GM08714 (cell line): ENCODE measurements around the gene OPRL1.

Source experiments
- H3K4me3 ChIP-seq: fragments of 200-500 bp; sonication (Bioruptor generic); 2 replicates; pipeline ENCODE4 v1.5.1; 2014; ENCODE audit warnings: mild to moderate bottlenecking, low read length, inconsistent platforms
- ZNF274 ChIP-seq: IDR thresholded peaks from 2 replicates; pipeline ENCODE4 v1.6.1; 2012; ENCODE audit warnings: mild to moderate bottlenecking, low read depth, low read length

OPRL1 gene

DNA sequence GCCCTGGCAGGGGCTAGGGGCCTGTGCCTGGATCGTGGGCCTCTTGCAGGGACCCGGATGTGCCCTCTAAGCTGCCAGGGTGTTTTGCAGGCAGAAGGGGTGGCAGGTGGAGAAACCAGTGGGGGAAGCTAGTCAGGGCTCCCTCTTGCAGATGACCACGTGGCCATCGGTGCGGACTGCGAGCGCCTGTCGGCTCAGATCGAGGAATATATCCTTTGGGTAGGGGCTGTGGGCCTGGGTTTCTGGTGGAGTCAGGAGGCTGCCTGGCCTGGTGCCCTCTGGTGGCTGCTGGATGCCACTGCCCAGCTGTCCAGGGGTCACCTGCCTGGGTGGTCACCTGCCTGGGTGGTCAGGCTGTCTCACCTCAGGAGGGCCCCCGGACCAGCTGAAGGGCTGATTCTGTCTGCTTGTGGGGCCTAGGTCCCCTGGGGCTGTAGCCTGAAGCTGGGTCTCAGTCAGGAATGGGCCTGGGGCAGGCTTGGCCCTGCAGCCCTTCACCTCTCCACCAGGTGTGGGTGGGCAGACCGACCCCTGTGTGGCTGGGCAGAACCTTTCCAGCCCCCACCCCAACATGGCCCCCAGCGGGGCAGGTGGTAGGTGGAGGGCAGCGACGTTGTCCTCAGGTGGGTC is 10.2 kb upstream of the OPRL1 start:
- no peak for TF ChIP-seq ZNF274
- no peak overlapping the region for H3K4me3 ChIP-seq

GRCh38 chr20:64070244-64070993 is 9.5 kb upstream of the OPRL1 start:
- no peak for TF ChIP-seq ZNF274
- H3K4me3 ChIP-seq = no peak overlapping the region

DNA sequence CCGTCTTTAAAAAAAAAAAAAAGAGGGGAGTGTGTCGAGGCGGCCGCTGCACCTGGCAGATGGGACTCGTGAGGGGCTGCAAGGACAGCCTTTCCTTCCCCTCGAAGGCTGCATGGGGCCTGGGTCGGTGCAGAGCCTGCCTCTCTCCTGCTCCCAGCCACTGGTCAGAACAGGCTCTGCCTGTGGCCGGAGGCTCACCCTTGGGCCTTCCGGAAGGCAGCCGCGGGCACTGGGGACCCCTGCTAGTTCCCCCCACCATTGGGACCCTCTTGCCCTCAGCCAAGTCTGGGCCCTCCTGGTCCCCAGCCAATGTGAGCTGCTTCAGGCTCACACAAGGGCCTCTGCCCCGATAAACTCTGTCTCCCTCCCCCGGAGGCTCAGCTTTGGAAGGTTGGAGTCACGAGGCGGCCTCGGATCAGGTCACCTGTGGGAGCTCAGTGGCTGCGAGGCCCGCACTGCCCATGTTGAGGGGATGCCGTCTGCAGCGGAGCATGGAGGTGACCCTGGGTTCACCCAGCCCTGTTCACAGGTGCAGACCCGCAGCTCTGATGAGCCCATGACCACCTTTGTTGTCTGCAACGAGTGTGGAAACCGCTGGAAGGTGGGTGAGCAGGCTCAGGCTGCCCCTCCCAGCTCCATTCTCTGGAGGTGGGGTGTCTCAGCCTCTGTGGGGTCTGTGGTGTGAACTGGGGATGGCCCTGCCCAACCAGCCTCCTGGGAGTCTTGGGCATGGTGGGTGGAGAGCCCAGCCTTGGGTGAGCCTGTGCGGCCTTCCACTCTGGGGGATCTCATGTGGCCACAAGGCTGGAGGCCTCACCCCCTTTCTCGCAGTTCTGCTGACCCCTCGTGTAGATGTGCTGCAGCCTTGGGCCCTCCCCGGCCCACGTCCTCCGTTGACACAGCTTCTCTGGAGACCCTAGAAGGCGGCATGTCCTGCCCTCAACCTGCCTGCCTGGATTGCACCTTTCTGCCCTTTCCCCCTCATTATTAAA is 8.2 kb upstream of the OPRL1 start:
- no peak overlapping the region for H3K4me3 ChIP-seq
- no peak for TF ChIP-seq ZNF274

- H3K4me3 ChIP-seq = no peak overlapping the region
- no peak for TF ChIP-seq ZNF274
Measured at GRCh38 chr20:64072498-64073063, 7.3 kb upstream of the OPRL1 start.

DNA sequence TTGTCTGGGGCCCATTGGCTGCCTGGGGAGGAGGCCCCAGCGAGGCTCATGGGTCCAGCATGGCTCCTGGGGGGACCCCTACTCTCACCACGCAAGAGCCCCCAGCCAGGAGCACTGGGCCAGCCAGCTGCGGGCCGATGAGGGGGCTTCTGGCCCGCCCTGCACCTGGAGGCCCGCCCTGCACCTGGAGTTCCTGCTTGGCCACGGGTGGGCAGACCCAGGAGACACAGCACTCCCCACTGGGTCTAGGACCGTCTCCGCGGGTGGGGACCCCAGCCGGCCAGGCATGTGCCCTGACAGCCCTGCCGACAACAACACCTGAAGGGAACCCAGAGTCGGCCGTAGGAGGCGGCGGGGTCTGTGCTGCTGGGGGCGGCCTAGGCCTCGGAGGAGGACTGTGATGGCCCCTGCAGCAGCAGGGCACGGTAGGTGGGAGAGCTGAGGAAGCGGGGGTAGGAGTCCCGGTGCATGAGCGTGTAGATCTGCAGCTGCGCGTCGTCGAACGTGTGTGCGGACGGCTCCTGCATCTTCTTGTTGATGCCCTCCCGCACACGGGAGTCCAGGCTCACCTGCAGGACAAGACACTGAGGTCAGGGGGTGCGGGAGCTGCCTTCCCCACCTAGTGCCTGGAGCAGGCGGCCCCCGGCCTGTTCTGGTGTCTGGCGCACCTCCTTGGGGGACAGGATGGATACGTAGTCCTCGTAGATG is 6.3 kb upstream of the OPRL1 start:
- no peak overlapping the region for H3K4me3 ChIP-seq
- TF ChIP-seq ZNF274 = no peak

GRCh38 chr20:64074184-64074789 is 5.6 kb upstream of the OPRL1 start:
- TF ChIP-seq ZNF274 = no peak
- H3K4me3 ChIP-seq = no peak overlapping the region

DNA sequence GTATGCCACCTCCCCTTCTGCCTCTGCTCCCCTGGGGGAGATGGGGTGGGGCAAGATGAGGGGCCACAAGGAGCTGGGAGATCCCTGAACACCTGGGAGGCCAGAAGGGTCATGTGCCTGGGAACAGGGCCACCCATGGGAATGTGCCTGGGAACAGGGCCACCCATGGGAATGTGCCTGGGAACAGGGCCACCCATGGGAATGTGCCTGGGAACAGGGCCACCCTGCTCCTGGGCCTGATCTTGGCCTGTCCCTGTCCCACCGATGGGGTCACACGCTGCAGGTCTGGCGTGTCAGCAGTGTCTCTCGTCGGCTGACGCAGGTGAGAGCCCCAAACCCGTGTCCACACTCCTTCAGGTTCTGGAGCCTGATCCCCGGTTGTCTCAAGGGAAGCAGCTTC is 4.9 kb upstream of the OPRL1 start:
- no peak overlapping the region for H3K4me3 ChIP-seq

GRCh38 chr20:64075556-64075955 is 4.3 kb upstream of the OPRL1 start:
- TF ChIP-seq ZNF274 = no peak

More for the DNA sequence above, 4.9 kb upstream of the OPRL1 start:
- TF ChIP-seq ZNF274 = no peak

GRCh38 chr20:64076061-64076997 is 3.6 kb upstream of the OPRL1 start:
- peak overlapping the region; percentile 92; the same call in 1 of the 2 replicates for H3K4me3 ChIP-seq

More at GRCh38 chr20:64075556-64075955, 4.3 kb upstream of the OPRL1 start:
- H3K4me3 ChIP-seq = no peak overlapping the region

DNA sequence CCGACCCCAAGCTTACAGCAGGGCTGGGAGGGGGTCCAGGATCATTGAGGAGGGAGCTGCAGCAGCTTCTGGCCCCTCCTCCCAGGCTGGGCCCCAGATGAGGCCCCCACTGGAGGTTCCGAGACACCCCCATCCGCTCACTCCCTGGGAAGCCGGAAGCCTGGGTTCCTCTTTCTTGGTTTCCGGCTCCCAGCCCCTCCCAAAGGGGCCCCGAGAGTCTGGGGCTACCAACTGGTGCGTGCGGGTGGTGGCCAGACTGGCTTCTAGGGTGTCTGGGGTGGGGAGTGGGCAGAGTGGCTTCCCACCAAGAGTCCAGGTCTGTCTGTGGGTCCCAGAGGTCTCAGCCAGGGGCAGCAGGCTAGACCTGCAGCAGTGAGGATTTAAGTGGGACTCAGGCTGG is 2.8 kb upstream of the OPRL1 start:
- peak overlapping the region; percentile 92; the same call in 1 of the 2 replicates for H3K4me3 ChIP-seq
- no peak for TF ChIP-seq ZNF274

More at GRCh38 chr20:64076061-64076997, 3.6 kb upstream of the OPRL1 start:
- TF ChIP-seq ZNF274 = no peak

DNA sequence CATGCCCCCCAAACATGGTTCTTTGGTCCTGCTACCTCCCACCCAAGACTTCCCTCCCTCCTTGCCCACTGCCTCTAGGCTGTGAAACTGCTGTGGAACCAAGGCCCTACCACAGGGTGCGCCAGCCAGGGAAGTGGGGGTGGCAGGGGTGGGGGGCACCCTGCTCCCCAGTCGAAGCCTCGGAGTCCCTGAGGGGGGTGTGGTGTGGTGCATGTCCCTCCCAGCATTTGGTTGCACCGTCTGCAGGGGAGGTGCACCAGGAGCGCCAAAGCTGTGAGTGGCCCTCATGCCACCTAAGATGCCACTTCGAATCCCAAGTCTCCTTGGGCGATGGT is 2.4 kb upstream of the OPRL1 start:
- no peak for TF ChIP-seq ZNF274
- peak overlapping the region; percentile 92; the same call in 1 of the 2 replicates for H3K4me3 ChIP-seq
